IPS DF 6.9 (cell line): ENCODE results near the gene C11orf86.
"Not testable (repeated sequence)": the region's sequence is repeated elsewhere in the genome, so short reads cannot be mapped to it uniquely, and the experiment has no call there.

Experiments used
- DNase-seq: peaks from one replicate; pipeline ENCODE4 v3.0.0-alpha.2; 2013; ENCODE audit warnings: low read depth, low spot score
- H3K27ac ChIP-seq: one replicate; pipeline ENCODE4 v1.5.1; 2013; ENCODE audit warnings: low read length, control low read depth
- H3K27me3 ChIP-seq: 2 replicates; pipeline ENCODE4 v1.6.1; 2013; ENCODE audit warnings: mild to moderate bottlenecking, low read length; ENCODE audit not compliant: control insufficient read depth, insufficient read depth
- H3K36me3 ChIP-seq: 2 replicates; pipeline ENCODE4 v1.6.1; 2013; ENCODE audit warnings: low read length; ENCODE audit not compliant: control insufficient read depth, insufficient read depth
- H3K4me1 ChIP-seq: 2 replicates; pipeline ENCODE4 v1.6.1; 2013; ENCODE audit warnings: low read length; ENCODE audit not compliant: control insufficient read depth, insufficient read depth
- H3K4me3 ChIP-seq: 2 replicates; pipeline ENCODE4 v1.5.1; 2013; ENCODE audit warnings: mild to moderate bottlenecking, low read length
- H3K9me3 ChIP-seq: 2 replicates; pipeline ENCODE4 v1.6.1; 2013; ENCODE audit warnings: low read length, inconsistent platforms; ENCODE audit not compliant: control insufficient read depth, insufficient read depth
- WGBS: extraction: QIAGEN DNeasy Blood & Tissue Kit; methylation state at CpG from one replicate; pipeline ENCODE4 v1.1.7; 2013; ENCODE audit warnings: mixed read lengths, missing lambda C conversion rate; ENCODE audit not compliant: insufficient read length, insufficient coverage; 5-methylcytosine and 5-hydroxymethylcytosine counted together

The C11orf86 gene

DNA sequence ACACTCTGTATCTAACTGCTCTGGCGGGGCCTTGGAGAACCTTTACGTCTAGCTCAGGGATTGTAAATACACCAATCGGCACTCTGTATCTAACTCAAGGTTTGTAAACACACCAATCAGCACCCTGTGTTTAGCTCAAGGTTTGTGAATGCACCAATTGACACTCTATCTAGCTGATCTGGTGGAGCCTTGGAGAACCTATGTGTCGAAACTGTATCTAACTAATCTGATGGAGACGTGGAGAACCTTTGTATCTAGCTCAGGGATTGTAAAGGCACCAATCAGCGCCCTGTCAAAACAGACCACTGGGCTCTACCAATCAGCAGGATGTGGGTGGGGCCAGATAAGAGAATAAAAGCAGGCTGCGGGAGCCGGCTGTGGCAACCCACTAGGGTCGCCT lies 14.3 kb downstream of the C11orf86 start:
- H3K27ac ChIP-seq = not testable (repeated sequence)
- WGBS = no CpG with 5 or more reads among the region's 9 CpGs

DNA sequence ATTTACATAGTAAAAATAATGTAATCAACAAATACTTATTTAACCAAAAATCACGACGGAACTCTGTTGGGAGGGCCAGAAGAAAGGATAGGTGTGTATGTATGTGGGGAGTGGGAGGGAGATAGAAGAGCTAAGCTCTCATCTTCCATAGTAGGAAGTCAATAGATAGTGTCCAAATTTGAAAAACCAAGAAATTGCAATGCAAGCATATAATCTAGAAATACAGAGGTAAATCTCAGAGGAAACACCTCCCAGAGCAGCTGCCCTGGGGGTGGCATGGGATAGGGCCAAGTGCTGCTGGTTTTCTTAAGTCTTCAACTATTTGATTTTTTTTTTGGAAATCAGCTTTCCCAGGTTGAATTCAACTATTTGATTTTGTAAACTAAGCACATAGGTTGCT lies 16.9 kb downstream of the C11orf86 start:
- Histone ChIP-seq H3K27me3 (no peaks in the 10 kb centered on the region), H3K36me3 (no peaks in the 10 kb centered on the region), H3K9me3 (no peaks in the 10 kb centered on the region), H3K4me3 (no peak overlapping the region), H3K4me1 (0 out of 2 replicates have a peak, but pooled peaks cover 1% of the 10 kb centered on the region), H3K27ac (no peak overlapping the region)
- no CpG with 5 or more reads among the region's 2 CpGs for WGBS
- no peak for DNase-seq

More for the DNA sequence above, 14.3 kb downstream of the C11orf86 start:
- H3K9me3 ChIP-seq, H3K27me3 ChIP-seq, H3K36me3 ChIP-seq, DNase-seq, H3K4me1 ChIP-seq, H3K4me3 ChIP-seq: not testable (repeated sequence)

DNA sequence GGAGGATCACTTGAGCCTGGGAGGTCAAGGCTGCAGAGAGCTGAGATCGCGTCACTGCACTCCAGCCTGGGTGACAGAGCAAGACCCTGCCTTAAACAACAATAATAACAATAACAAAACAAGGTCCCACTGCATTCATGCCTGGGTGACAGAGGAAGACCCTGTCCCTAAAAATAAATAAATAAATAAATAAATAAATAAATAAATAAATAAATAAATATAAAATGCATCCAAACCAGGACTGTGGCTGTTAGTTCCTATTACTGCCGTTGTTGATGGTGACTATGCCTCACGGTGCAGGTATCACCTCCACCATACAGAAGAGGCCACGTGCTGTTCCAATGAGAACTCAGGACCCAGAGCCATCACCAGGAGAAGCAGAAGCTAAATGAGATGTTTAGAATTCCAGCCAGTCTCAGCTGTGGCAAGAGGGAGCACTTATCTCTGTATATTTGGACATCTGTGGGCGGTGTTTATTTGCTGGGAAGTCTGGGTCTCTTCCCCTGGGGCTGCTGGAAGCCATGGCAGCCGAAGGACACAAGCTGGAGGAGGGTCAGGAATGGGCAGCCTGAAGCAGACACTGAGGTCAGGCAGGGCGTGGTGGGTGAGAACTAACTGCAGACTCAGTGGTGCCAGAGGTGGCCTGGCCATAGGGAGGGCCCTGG lies 21.6 kb downstream of the C11orf86 start:
- no peak for DNase-seq
- H3K36me3 ChIP-seq = no peaks in the 10 kb centered on the region
- WGBS = no CpG with 5 or more reads among the region's 8 CpGs
- H3K27ac ChIP-seq = no peak overlapping the region
- H3K27me3 ChIP-seq = no peaks in the 10 kb centered on the region
- H3K4me3 ChIP-seq = no peak overlapping the region
- no peaks in the 10 kb centered on the region for H3K4me1 ChIP-seq
- H3K9me3 ChIP-seq = no peaks in the 10 kb centered on the region

DNA sequence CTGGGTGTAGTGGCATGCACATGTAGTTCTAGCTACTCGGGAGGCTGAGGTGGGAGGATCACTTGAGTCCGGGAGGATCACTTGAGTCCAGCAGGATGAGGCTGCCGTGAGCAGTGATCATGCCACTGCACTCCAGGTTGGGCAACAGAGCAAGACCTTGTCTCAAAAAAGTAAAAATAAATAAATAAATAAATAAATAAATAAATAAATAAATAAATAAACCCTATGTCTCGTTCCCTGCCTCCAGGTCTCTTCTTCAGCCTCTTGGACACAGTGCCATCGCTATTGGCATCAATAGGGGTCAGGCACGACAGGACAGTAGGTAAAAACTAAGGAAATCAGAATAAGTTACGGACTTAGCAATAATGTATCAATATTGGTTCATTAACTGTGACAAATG lies 24.5 kb downstream of the C11orf86 start:
- H3K27ac ChIP-seq = no peak overlapping the region
- peaks cover 2% of the 10 kb centered on the region for H3K4me1 ChIP-seq
- H3K36me3 ChIP-seq = no peaks in the 10 kb centered on the region
- H3K27me3 ChIP-seq = no peaks in the 10 kb centered on the region
- no peaks in the 10 kb centered on the region for H3K9me3 ChIP-seq
- H3K4me3 ChIP-seq = no peak overlapping the region
- no peak for DNase-seq
- WGBS = no CpG with 5 or more reads among the region's 7 CpGs

DNA sequence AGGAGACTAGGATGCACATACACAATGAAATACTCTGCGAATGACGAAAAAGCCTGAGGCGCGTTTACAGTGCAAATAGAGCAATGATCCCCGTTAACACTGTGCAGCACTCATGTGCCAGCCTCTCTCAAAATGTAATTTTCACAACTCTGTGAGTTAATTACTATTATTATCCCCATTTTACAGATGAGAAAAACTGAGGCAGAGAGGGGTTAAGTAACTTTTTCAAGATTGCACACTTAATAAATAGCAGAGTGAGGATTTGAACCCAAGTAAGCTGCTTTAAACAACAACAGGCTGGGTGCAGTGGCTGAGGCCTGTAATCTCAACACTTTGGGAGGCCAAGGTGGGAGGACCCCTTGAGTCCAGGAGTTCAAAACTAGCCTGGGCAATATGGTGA lies 26.2 kb downstream of the C11orf86 start:
- peaks cover 2% of the 10 kb centered on the region for H3K4me1 ChIP-seq
- no peak overlapping the region for H3K27ac ChIP-seq
- H3K36me3 ChIP-seq = no peaks in the 10 kb centered on the region
- no peak overlapping the region for H3K4me3 ChIP-seq
- DNase-seq = no peak
- no peaks in the 10 kb centered on the region for H3K9me3 ChIP-seq
- no CpG with 5 or more reads among the region's 5 CpGs for WGBS
- no peaks in the 10 kb centered on the region for H3K27me3 ChIP-seq

DNA sequence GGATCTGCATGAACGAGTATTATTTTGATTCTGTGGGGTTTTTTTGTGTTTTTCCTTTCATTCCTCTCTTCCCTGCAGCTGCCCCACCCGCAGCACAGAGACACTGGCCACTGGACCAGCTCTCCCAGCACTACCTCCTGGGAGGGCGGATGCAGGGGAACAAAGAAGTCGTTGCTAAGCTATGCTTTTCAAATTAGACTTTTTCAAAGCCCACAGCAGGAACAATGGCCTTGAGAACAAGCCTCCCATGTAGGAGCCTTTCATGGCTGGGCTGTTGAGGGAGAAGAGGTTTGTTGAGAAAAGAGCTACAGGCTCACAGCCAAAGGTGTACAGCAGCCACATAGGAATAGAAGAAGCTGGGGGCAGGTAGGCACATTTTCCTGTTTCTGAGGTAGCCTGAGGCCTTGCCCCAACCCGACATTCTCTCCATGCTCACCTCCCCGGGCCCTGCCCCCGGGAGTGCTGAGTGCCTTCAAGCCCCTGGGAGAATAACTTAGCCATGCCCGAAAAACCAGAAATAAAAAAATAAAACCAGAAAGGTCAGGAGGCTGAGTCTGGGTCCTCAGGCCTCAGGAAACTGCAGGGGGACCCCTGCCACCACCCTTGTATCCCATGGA lies 27.3 kb downstream of the C11orf86 start:
- Histone ChIP-seq H3K36me3 (no peaks in the 10 kb centered on the region), H3K27me3 (no peaks in the 10 kb centered on the region), H3K4me1 (peaks cover 2% of the 10 kb centered on the region), H3K9me3 (no peaks in the 10 kb centered on the region), H3K27ac (no peak overlapping the region), H3K4me3 (no peak overlapping the region)
- peak; percentile 58 for DNase-seq
- WGBS = no CpG with 5 or more reads among the region's 8 CpGs

DNA sequence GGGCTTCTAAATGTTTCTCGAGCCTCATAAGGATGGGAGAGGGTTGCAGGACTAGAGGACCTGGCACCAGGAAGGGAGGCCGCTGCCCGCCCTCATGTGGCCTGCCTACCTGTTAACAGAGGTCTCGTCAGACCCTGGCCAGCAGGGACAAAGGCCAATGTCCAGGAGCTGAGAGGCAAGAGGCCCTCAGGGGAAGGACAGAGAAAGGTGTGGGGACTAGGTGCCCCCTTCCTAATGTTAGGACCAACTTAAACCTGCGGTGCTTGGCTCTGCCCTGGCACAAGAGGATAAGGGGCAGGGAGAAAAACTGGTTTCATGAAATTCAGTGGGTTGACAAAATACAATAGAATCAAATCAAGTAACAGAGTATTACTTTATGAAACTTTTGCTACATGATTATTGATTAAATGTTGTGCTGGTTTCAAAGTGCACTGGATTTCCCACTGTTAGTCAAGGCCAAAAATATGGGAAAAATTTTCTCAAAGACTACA lies 27.9 kb downstream of the C11orf86 start:
- H3K27ac ChIP-seq = no peak overlapping the region
- H3K4me3 ChIP-seq = no peak overlapping the region
- no CpG with 5 or more reads among the region's 5 CpGs for WGBS
- DNase-seq = no peak
- no peaks in the 10 kb centered on the region for H3K27me3 ChIP-seq
- H3K4me1 ChIP-seq = peaks cover 2% of the 10 kb centered on the region
- H3K9me3 ChIP-seq = no peaks in the 10 kb centered on the region
- H3K36me3 ChIP-seq = no peaks in the 10 kb centered on the region

DNA sequence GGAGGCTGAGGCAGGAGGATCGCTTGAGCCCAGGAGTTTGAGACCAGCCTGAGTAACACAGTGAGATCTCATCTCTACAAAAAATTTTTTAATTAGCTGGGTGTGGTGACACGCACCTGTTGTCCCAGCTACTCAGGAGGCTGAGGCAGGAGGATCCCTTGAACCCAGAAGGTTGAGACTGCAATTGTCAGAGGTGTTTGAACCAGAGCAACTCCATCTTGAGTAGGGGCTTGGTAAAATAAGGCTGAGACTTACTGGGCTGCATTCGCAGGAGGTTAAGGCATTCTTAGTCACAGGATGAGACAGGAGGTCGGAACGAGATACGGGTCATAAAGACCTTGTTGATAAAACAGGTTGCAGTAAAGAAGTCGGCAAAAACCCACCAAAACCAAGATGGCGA lies 30.1 kb downstream of the C11orf86 start:
- no CpG with 5 or more reads among the region's 8 CpGs for WGBS
- not testable (repeated sequence) for H3K4me3 ChIP-seq, H3K27ac ChIP-seq, DNase-seq, H3K36me3 ChIP-seq, H3K4me1 ChIP-seq, H3K9me3 ChIP-seq, H3K27me3 ChIP-seq

DNA sequence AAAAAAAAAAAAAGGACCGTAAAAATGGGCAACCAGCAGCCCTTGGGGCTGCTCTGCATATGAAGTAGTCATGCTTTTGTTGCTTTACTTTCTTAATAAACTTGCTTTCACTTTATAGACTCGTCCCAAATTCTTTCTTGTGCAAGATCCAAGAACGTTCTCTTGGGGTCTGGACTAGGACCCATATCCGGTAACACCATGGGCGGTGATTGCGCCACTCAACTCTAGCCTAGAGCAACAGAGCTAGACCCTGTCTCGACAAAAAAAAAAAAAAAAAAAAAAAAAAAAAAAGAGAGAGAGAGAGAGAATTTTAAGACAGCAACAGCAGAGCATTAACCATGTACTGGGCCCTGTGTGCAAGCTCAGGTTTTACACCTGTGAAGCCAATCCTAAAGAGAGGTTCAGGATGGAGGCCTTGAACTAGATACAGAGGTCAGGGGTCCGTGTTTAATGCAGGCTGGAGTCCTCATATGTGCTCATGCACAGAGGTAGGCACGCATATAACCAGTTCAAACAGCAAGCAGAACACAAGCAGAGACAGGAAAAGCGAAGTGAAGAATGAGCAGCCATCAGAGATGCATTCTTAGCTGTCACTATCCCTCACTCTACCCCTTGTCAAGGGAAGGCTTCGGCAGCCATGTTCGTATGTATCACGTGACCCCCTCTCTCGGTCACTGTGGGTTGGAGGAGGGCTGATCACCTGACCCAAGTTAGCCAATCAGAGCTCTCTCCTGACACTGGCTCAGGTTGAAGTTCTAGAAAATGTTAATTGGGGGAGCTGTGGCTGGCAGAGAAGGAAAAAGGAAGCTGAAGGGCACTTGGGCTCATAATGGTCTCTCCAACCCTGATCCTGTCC lies 31.2 kb downstream of the C11orf86 start:
- H3K9me3 ChIP-seq = no peaks in the 10 kb centered on the region
- no peaks in the 10 kb centered on the region for H3K27me3 ChIP-seq
- H3K4me1 ChIP-seq = peaks cover 2% of the 10 kb centered on the region
- no CpG with 5 or more reads among the region's 14 CpGs for WGBS
- H3K27ac ChIP-seq = no peak overlapping the region
- DNase-seq = peak; percentile 96
- no peaks in the 10 kb centered on the region for H3K36me3 ChIP-seq
- no peak overlapping the region for H3K4me3 ChIP-seq

DNA sequence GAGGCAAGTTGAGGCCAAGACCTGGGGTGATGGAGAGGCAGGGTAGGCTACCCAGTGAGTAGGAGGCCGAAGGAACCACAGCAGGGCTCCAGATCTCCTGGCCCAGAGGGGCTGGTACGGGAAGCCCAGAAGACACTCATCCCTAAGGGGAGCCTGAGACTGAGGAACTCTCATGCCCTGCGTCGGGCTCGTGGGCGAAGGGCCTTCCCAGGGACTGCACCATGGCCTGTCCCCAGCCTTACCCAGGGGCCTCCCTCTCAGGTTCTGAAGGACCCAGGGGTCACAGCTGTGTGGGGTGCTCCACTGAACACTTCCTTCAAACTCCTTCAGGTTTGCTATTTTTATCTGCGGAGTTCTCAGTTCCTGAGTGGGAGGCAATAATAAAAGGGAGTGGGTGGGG lies 32.0 kb downstream of the C11orf86 start:
- no peak for DNase-seq
- Histone ChIP-seq H3K4me1 (peaks cover 2% of the 10 kb centered on the region), H3K4me3 (no peak overlapping the region), H3K9me3 (no peaks in the 10 kb centered on the region), H3K36me3 (no peaks in the 10 kb centered on the region), H3K27me3 (no peaks in the 10 kb centered on the region), H3K27ac (no peak overlapping the region)
- no CpG with 5 or more reads among the region's 7 CpGs for WGBS
